Glutamatergic neuron (in vitro differentiated cells): ENCODE measurements around the gene SIX3. TPM values are rescaled to one million over a fixed set of nuclear protein-coding genes. Genes with fewer than 3 reads are reported as not detected.

Experiments used
- DNase-seq: peaks from one replicate; pipeline ENCODE4 v3.0.0; 2022
- H3K27ac Mint-ChIP-seq: one replicate; pipeline ENCODE4 v1.8.0; 2020; ENCODE audit warnings: mild to moderate bottlenecking, mixed read lengths, inconsistent platforms; ENCODE audit not compliant: unreplicated experiment
- H3K27me3 Mint-ChIP-seq: one replicate; pipeline ENCODE4 v1.8.0; 2020; ENCODE audit warnings: mild to moderate bottlenecking, moderate library complexity, mixed read lengths, inconsistent platforms; ENCODE audit not compliant: unreplicated experiment
- H3K36me3 Mint-ChIP-seq: one replicate; pipeline ENCODE4 v1.8.0; 2020; ENCODE audit warnings: mild to moderate bottlenecking, mixed read lengths, inconsistent platforms; ENCODE audit not compliant: unreplicated experiment
- H3K4me1 Mint-ChIP-seq: one replicate; pipeline ENCODE4 v1.8.0; 2020; ENCODE audit warnings: mild to moderate bottlenecking, low read depth, mixed read lengths, inconsistent platforms; ENCODE audit not compliant: unreplicated experiment
- H3K4me3 Mint-ChIP-seq: one replicate; pipeline ENCODE4 v1.8.0; 2020; ENCODE audit warnings: mild to moderate bottlenecking, mixed read lengths, inconsistent platforms; ENCODE audit not compliant: unreplicated experiment
- H3K9me3 Mint-ChIP-seq: one replicate; pipeline ENCODE4 v1.8.0; 2020; ENCODE audit warnings: mild to moderate bottlenecking, moderate library complexity, mixed read lengths, inconsistent platforms; ENCODE audit not compliant: unreplicated experiment
- total RNA-seq: library from RNA; stranded (reverse); fragmentation: NEBNext Ultra II Directional; extraction: Animal tissue kit (Norgen Biotek cat#: 25700); gene quantifications from one replicate; pipeline ENCODE4 v1.2.1, GENCODE V29; 2021; ENCODE audit not compliant: unreplicated experiment
- TF ChIP-seq, protein P1 (sequence below): fragments of 200-600 bp; sonication (generic); IDR thresholded peaks from one replicate; pipeline ENCODE4 v1.5.0; 2021; ENCODE audit not compliant: partially characterized antibody, unreplicated experiment

The SIX3 gene
- total RNA-seq, 1 donor from 2014 or later: 0.86 TPM

- Mint-ChIP-seq H3K9me3 (no peaks in the 10 kb centered on the region), H3K4me3 (no peak overlapping the region), H3K27me3 (peaks cover 3% of the 10 kb centered on the region), H3K27ac (no peak overlapping the region), H3K36me3 (no peaks in the 10 kb centered on the region), H3K4me1 (peaks cover 9% of the 10 kb centered on the region)
- no peak for DNase-seq
- TF ChIP-seq, protein P1, sequence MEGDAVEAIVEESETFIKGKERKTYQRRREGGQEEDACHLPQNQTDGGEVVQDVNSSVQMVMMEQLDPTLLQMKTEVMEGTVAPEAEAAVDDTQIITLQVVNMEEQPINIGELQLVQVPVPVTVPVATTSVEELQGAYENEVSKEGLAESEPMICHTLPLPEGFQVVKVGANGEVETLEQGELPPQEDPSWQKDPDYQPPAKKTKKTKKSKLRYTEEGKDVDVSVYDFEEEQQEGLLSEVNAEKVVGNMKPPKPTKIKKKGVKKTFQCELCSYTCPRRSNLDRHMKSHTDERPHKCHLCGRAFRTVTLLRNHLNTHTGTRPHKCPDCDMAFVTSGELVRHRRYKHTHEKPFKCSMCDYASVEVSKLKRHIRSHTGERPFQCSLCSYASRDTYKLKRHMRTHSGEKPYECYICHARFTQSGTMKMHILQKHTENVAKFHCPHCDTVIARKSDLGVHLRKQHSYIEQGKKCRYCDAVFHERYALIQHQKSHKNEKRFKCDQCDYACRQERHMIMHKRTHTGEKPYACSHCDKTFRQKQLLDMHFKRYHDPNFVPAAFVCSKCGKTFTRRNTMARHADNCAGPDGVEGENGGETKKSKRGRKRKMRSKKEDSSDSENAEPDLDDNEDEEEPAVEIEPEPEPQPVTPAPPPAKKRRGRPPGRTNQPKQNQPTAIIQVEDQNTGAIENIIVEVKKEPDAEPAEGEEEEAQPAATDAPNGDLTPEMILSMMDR: no peak
Observed at GRCh38 chr2:44962176-44962695, 20.7 kb downstream of the SIX3 start.

DNA sequence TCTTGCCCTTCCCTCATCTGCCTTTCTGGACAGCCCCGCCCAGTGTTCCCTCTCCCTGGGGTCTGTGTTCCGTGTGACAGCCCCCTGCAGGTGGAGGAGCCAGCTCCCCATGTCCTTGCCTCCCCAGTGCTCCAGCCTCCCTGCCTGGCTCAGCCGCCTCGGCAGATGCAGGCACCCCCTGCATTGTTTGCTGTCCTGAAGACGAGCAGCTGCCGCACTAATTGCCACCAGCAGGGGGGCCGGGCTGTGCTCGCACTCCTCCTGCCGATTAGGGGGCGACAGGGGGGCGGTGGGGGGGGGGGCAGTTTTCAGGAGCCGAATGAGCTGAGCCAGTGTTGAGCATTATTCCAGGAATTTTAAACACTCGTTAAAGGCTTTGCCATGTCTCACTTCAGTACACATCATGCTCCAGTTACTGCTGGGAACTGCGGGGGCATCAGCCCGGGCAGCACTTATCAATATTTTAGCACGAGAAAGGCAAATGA is 23.3 kb downstream of the SIX3 start:
- Mint-ChIP-seq H3K36me3 (no peaks in the 10 kb centered on the region), H3K9me3 (peaks cover 2% of the 10 kb centered on the region), H3K27ac (no peak overlapping the region), H3K4me1 (peaks cover 9% of the 10 kb centered on the region), H3K27me3 (peaks cover 3% of the 10 kb centered on the region), H3K4me3 (no peak overlapping the region)
- TF ChIP-seq, protein P1: peak; percentile 64
- peak; percentile 67 for DNase-seq

DNA sequence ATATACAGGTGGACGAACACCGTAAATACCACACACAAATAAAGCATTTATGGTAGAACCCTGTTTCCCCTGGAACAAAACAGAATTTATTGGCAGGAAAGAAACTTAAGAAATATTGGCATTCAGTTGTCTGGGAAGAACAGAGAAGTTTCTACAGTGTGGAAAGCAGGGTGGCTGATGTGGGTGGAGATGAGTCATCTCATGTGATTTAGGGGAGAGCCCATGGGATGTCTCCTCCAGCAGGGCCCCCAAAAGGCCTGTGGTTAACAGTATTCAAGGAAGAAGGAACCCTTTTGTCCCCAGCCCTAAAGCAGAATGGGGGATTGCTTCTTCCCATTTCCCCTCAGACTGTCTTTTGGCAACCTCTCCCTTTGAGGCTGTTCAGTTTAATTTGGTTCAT is 24.2 kb downstream of the SIX3 start:
- Mint-ChIP-seq H3K36me3 (no peaks in the 10 kb centered on the region), H3K4me1 (peaks cover 9% of the 10 kb centered on the region), H3K27ac (no peak overlapping the region), H3K27me3 (peaks cover 3% of the 10 kb centered on the region), H3K9me3 (peaks cover 2% of the 10 kb centered on the region), H3K4me3 (no peak overlapping the region)
- no peak for DNase-seq
- TF ChIP-seq, protein P1: no peak

GRCh38 chr2:44967056-44967455 is 25.6 kb downstream of the SIX3 start:
- Mint-ChIP-seq H3K27me3 (peaks cover 3% of the 10 kb centered on the region), H3K27ac (no peak overlapping the region), H3K4me3 (no peak overlapping the region), H3K36me3 (no peaks in the 10 kb centered on the region), H3K9me3 (peaks cover 2% of the 10 kb centered on the region), H3K4me1 (peaks cover 9% of the 10 kb centered on the region)
- DNase-seq: no peak
- TF ChIP-seq, protein P1: no peak

DNA sequence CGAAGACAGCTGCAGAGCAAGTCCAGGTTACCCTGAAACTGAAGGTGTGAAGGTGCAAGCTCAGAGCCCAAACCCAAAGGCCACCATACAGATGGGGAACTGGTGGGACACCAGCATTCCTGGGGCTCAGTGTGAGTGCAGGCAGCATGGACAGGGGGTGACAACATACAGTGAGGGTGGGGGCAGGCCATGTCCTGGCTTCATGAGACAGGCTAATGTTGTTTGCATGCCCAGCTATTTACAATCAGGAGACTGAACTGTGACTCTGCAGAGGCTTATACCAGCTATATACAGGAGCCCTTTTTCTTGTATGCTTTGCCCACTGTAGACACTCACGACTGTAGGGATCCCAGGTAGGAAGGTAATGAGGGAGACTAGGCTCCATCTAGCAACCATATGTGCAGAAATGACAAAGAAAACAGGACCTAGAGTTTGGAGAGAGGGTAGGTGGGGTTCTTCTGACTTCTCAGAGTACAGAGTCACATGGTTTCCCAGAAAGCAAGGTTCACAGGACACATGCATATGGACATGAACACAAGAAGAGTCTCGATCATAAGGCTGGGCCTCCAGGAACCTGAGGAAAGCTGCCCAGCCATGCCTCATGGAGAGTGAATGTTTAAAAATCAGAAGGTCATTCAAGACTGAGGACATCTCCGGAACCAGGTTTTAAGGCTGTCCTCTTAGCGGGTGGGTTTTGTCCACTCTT is 26.4 kb downstream of the SIX3 start:
- peaks cover 3% of the 10 kb centered on the region for H3K27me3 Mint-ChIP-seq
- peaks cover 3% of the 10 kb centered on the region for H3K9me3 Mint-ChIP-seq
- H3K4me3 Mint-ChIP-seq: no peak overlapping the region
- H3K27ac Mint-ChIP-seq: no peak overlapping the region
- peaks cover 7% of the 10 kb centered on the region for H3K4me1 Mint-ChIP-seq
- no peak for DNase-seq
- no peaks in the 10 kb centered on the region for H3K36me3 Mint-ChIP-seq
- TF ChIP-seq, protein P1: no peak
